MM.1S (cell line): ENCODE measurements around the gene TMEM263.

Source experiments
- EZH2 ChIP-seq: fragments of 300-600 bp; sonication (generic); optimal IDR thresholded peaks from 2 replicates; pipeline ENCODE3; 2017; ENCODE audit warnings: low read depth, mild to moderate bottlenecking, antibody characterized with exemption, low read length, mixed read lengths
- EZH2phosphoT487 ChIP-seq: fragments of 300-600 bp; sonication (generic); IDR thresholded peaks from 2 replicates; pipeline ENCODE4 v1.6.1; 2018; ENCODE audit warnings: antibody characterized with exemption, low read length
- TF ChIP-seq, protein P1 (sequence below): fragments of 300-600 bp; sonication (generic); IDR thresholded peaks from 2 replicates; pipeline ENCODE4 v1.5.1; 2016; ENCODE audit warnings: antibody characterized with exemption, low read length, mixed read lengths

DNA sequence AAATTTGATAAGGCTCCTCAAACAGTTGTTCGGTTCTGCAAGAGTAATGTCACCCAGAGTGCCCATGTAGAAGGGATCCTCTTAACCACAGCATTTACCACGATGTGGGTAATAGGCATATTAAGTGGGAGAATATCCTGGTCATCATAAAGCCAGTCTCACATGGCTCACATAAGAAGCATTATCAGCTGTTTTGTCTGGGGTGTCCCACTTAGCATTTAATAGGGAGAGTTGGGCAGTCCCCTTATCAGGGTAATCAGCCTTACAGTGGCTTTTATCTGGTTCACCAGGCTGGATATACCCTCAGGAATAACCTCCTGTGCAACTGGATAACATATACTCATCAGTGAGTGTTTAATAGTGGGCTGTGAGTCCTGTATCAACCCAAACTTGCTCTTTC, 12.9 kb upstream of the TMEM263 start:
- no peak for TF ChIP-seq EZH2
- TF ChIP-seq EZH2phosphoT487, result no peak
- TF ChIP-seq, protein P1, sequence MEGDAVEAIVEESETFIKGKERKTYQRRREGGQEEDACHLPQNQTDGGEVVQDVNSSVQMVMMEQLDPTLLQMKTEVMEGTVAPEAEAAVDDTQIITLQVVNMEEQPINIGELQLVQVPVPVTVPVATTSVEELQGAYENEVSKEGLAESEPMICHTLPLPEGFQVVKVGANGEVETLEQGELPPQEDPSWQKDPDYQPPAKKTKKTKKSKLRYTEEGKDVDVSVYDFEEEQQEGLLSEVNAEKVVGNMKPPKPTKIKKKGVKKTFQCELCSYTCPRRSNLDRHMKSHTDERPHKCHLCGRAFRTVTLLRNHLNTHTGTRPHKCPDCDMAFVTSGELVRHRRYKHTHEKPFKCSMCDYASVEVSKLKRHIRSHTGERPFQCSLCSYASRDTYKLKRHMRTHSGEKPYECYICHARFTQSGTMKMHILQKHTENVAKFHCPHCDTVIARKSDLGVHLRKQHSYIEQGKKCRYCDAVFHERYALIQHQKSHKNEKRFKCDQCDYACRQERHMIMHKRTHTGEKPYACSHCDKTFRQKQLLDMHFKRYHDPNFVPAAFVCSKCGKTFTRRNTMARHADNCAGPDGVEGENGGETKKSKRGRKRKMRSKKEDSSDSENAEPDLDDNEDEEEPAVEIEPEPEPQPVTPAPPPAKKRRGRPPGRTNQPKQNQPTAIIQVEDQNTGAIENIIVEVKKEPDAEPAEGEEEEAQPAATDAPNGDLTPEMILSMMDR, result no peak
